K562 (cell line): ENCODE results near the gene TMEM132D.

ENCODE experiments used
- ELK1 ChIP-seq: sonication (generic); formaldehyde crosslinking; IDR thresholded peaks from 2 replicates; pipeline ENCODE4 v1.8.1; 2022; ENCODE audit warnings: missing genetic modification reagents
- PHB2 ChIP-seq: fragments of 450-650 bp; IDR thresholded peaks from 2 replicates; pipeline ENCODE4 v1.6.1; 2017; ENCODE audit warnings: low read depth
- ZNF24 ChIP-seq: fragments of 450-650 bp; IDR thresholded peaks from 2 replicates; pipeline ENCODE4 v1.6.1; 2016
- TF ChIP-seq, protein P1 (sequence below): sonication (generic); formaldehyde crosslinking; IDR thresholded peaks from 2 replicates; pipeline ENCODE4 v1.8.0; 2022; ENCODE audit warnings: mild to moderate bottlenecking, missing genetic modification reagents, borderline replicate concordance

DNA sequence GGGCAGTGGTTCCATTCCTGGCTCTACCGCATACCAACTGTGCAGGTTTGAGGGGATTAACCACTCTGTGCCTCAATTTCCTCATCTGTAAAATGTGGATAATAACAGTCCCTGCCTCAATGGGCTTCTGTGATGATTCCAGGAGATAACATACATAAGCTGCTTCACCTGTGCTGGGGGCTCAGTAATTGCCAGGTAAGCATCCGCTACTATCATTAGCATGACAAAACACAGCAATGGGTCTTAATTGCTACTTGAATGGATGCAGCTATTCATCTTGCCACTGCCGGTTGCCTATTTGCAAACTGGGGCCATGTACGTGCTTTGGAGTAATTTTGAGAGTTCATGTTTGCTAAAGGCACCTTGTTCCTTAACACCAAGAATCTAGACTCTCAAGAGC is 132.6 kb downstream of the TMEM132D start:
- TF ChIP-seq ELK1 (CRISPR knock-in tag), result no peak
- no peak for TF ChIP-seq PHB2
- TF ChIP-seq ZNF24, result no peak
- TF ChIP-seq, protein P1, sequence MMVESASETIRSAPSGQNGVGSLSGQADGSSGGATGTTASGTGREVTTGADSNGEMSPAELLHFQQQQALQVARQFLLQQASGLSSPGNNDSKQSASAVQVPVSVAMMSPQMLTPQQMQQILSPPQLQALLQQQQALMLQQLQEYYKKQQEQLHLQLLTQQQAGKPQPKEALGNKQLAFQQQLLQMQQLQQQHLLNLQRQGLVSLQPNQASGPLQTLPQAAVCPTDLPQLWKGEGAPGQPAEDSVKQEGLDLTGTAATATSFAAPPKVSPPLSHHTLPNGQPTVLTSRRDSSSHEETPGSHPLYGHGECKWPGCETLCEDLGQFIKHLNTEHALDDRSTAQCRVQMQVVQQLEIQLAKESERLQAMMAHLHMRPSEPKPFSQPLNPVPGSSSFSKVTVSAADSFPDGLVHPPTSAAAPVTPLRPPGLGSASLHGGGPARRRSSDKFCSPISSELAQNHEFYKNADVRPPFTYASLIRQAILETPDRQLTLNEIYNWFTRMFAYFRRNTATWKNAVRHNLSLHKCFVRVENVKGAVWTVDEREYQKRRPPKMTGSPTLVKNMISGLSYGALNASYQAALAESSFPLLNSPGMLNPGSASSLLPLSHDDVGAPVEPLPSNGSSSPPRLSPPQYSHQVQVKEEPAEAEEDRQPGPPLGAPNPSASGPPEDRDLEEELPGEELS (CRISPR knock-in tag), result no peak
